Body of pancreas (tissue), 4 donors: ENCODE measurements around the gene MAP4K5. TPM values are rescaled to one million over a fixed set of nuclear protein-coding genes. Genes with fewer than 3 reads are reported as not detected.

Experiments
- ATAC-seq: fragments of 150-250 bp; one replicate; pipeline ENCODE4 v1.9.1; 2016
- DNase-seq, 4 donors: peaks; one replicate each; pipeline ENCODE4 v3.0.0-alpha.2; 2019
- H3K27ac ChIP-seq, 4 donors: fragments of 200-600 bp; sonication (generic); 1 replicate in 3 of 4; 2 replicates in 1 of 4; pipeline versions ENCODE4 v1.5.1 to v1.6.1; 2016 to 2019; ENCODE audit warnings: mild to moderate bottlenecking in 1 of 4, mixed read lengths in 1 of 4, moderate library complexity in 1 of 4
- H3K27me3 ChIP-seq, 2 donors: fragments of 200-600 bp; sonication (generic); one replicate each; pipeline ENCODE4 v1.6.0; 2016; ENCODE audit warnings: mild to moderate bottlenecking in 1 of 2
- H3K36me3 ChIP-seq, 2 donors: fragments of 200-600 bp; sonication (generic); replicated peaks in 1 of 2; 2 replicates each; pipeline ENCODE4 v1.5.1; 2016; ENCODE audit warnings: low read depth in 2 of 2; ENCODE audit not compliant: insufficient read depth in 1 of 2
- H3K4me1 ChIP-seq: fragments of 200-600 bp; sonication (generic); one replicate; pipeline ENCODE4 v1.6.0; 2016
- H3K4me3 ChIP-seq, 2 donors: fragments of 200-600 bp; sonication (generic); 1 replicate in 1 of 2; 2 replicates in 1 of 2; pipeline ENCODE4 v1.5.1; 2016 to 2019
- H3K9me3 ChIP-seq, 3 donors: fragments of 200-600 bp; sonication (generic); 1 replicate in 2 of 3; 2 replicates in 1 of 3; pipeline ENCODE4 v1.5.1; 2016
- POLR2A ChIP-seq, 3 donors: fragments of 450-650 bp; IDR thresholded peaks; one replicate each; pipeline ENCODE4 v1.6.1; 2016; ENCODE audit warnings: antibody characterized with exemption in 3 of 3, mild to moderate bottlenecking in 2 of 3
- WGBS, 2 donors: methylation state at CpG; one replicate each; pipeline ENCODE4 v1.1.5; 2017; 5-methylcytosine and 5-hydroxymethylcytosine counted together
- intact Hi-C: fragments of 100-400 bp; cut with DNase I; formaldehyde crosslinking; loops from one replicate; pipeline ENCODE4 v1.15.1; 2023
- total RNA-seq, 2 donors: library from RNA; depleted of rRNA; stranded (reverse); fragments of >200 nt; gene quantifications; one replicate each; pipeline ENCODE4 v1.1.0, GENCODE V29; 2016
- TF ChIP-seq, protein P1 (sequence below), 7 experiments: fragments of 450-650 bp in 4 of 7; fragments of 200-600 bp in 3 of 7; sonication (generic) in 3 of 7; IDR thresholded peaks; one replicate each; pipeline ENCODE4 v1.5.1; 2016 to 2019; ENCODE audit warnings: antibody characterized with exemption in 7 of 7

MAP4K5 gene
- total RNA-seq, 2 donors from 2014 or later: 111 to 159 TPM

DNA sequence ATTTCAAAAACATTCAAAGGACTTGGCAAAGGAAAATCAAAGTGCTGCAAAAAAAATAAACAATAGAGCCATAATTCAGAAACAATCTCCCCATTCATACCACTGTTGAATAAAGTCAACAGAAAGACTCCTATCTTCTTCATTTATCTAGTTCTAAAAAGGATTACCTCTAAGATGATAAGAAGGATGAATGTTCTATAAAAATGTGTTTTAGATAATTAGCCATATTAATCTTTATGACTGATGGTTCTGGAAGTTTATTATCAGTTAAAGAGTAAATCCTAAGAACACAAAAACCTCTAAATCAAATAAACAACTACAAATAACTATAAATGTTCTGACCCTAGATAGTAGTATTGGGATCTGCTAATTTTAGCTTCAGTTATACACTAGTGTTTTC, 97.8 kb downstream of the MAP4K5 start:
- Histone ChIP-seq H3K27ac (no peak overlapping the region), H3K4me1 (no peaks in the 10 kb centered on the region), H3K4me3 (no peak overlapping the region), H3K36me3 (peaks cover 4 to 7% of the 10 kb centered on the region in 2 donors), H3K27me3 (no peaks in the 10 kb centered on the region), H3K9me3 (no peaks in the 10 kb centered on the region)
- intact Hi-C loops: no loop called here
- no peak for DNase-seq
- no peak for TF ChIP-seq POLR2A (IDR thresholded peaks at IDR 0.05)
- TF ChIP-seq, protein P1, sequence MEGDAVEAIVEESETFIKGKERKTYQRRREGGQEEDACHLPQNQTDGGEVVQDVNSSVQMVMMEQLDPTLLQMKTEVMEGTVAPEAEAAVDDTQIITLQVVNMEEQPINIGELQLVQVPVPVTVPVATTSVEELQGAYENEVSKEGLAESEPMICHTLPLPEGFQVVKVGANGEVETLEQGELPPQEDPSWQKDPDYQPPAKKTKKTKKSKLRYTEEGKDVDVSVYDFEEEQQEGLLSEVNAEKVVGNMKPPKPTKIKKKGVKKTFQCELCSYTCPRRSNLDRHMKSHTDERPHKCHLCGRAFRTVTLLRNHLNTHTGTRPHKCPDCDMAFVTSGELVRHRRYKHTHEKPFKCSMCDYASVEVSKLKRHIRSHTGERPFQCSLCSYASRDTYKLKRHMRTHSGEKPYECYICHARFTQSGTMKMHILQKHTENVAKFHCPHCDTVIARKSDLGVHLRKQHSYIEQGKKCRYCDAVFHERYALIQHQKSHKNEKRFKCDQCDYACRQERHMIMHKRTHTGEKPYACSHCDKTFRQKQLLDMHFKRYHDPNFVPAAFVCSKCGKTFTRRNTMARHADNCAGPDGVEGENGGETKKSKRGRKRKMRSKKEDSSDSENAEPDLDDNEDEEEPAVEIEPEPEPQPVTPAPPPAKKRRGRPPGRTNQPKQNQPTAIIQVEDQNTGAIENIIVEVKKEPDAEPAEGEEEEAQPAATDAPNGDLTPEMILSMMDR (IDR thresholded peaks at IDR 0.05): no peak
- no peak for ATAC-seq

DNA sequence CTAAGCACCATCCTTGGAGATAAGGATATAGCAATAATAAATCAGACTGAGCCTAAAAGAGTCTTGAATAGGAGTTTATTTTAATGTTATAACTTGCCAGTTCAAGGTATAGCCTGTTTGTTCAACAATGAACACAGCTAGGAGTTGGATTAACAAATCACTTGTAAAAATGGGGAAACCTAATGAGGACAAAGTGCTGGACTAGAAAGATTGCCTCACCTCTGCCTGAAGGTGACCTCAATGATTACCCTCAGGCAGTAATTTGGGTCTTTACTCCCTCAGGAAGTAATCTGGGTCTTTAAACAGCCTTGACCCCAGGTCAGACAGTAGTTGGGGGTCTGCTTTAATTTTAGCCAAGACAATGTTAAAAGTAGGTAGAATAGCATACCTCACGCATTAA, 100.2 kb downstream of the MAP4K5 start:
- Histone ChIP-seq H3K36me3 (peaks cover 0 to 6% of the 10 kb centered on the region in 2 donors), H3K9me3 (no peaks in the 10 kb centered on the region), H3K4me1 (no peaks in the 10 kb centered on the region), H3K4me3 (no peak overlapping the region), H3K27me3 (no peaks in the 10 kb centered on the region), H3K27ac (no peak overlapping the region)
- intact Hi-C loops: no loop called here
- DNase-seq (no peak), ATAC-seq (no peak)
- no peak for TF ChIP-seq POLR2A (IDR thresholded peaks at IDR 0.05)
- TF ChIP-seq, protein P1 (IDR thresholded peaks at IDR 0.05): no peak
- 100% methylated on average over 1 of the region's 1 CpG for WGBS, 2 donors

DNA sequence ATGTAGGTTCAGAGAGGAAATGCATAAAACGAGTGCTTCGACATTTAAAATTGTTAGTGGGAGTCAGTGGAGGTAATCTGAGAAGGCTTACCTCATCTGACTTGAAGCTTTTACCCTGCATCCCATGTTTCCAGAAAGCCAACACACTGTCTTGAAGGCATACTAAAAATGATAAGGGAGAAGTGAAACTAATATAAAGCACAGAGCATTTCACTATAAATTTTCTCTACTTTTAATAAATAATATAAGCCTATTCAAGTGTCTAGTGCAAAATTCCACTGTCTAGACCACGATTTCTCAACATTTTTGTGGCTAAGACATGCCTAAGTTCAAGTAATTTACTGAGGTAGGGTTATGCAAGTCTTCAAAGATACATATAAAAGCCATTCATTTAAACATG, 106.6 kb downstream of the MAP4K5 start:
- ATAC-seq: no peak
- Histone ChIP-seq H3K36me3 (peaks cover 3 to 7% of the 10 kb centered on the region in 2 donors), H3K27me3 (no peaks in the 10 kb centered on the region), H3K4me1 (no peaks in the 10 kb centered on the region), H3K9me3 (no peaks in the 10 kb centered on the region), H3K27ac (no peak overlapping the region), H3K4me3 (no peak overlapping the region)
- no peak for DNase-seq
- TF ChIP-seq, protein P1 (IDR thresholded peaks at IDR 0.05): no peak
- TF ChIP-seq POLR2A (IDR thresholded peaks at IDR 0.05): no peak
- 89% methylated on average over 3 of the region's 3 CpGs for WGBS, 2 donors
- intact Hi-C loops: no loop called here

DNA sequence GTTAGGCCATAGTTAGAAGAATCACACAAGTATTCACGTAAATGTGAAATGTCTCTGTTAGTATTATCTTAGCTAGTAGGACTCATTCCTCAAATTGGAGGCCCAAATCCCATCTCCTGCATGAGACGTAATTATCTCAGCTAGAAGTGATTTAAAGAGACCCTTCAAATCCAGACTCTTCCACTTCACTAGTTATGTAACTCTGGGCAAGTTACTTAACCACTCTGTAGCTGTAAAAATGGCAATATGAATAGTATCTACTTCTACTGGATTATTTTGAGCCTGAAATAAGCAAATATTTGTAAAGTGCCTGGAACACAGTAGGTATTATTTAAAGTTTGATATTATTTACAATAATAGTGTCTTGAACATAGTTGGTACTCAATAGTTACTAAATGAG, 107.3 kb downstream of the MAP4K5 start:
- no peaks in the 10 kb centered on the region for H3K4me1 ChIP-seq
- ATAC-seq (no peak), DNase-seq (no peak)
- no peak overlapping the region for H3K4me3 ChIP-seq
- H3K9me3 ChIP-seq: no peaks in the 10 kb centered on the region
- 84 to 90% methylated on average over 2 of the region's 2 CpGs for WGBS, 2 donors
- H3K27ac ChIP-seq: no peak overlapping the region
- no peaks in the 10 kb centered on the region for H3K27me3 ChIP-seq
- intact Hi-C loops: no loop called here
- no peak for TF ChIP-seq POLR2A (IDR thresholded peaks at IDR 0.05)
- TF ChIP-seq, protein P1 (IDR thresholded peaks at IDR 0.05): no peak
- H3K36me3 ChIP-seq: peaks cover 3 to 7% of the 10 kb centered on the region in 2 donors

DNA sequence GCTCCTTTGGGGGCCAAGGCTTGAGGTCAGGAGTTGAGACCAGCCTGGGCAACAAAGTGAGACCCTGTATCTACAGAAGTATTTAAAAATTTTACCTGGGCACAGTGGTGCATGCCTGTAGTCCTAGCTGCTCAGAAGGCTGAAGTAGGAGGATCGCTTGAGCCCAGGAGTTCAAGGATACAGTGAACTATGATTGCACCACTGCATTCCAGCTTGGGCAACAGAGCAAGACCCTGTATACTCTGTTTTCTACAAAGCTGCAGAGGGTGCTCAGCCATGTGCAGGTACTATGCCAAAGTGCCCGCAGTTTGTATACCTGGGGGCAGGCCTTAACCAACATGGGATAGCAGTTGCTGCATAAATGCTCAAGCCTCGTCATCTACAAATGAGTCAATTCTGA, 108.8 kb downstream of the MAP4K5 start:
- no peaks in the 10 kb centered on the region for H3K27me3 ChIP-seq
- no peak overlapping the region for H3K4me3 ChIP-seq
- no peak for ATAC-seq
- no peaks in the 10 kb centered on the region for H3K4me1 ChIP-seq
- no peak for DNase-seq
- no peaks in the 10 kb centered on the region for H3K9me3 ChIP-seq
- WGBS, 2 donors: 94 to 100% methylated on average over 3 of the region's 3 CpGs
- no peak for TF ChIP-seq POLR2A (IDR thresholded peaks at IDR 0.05)
- TF ChIP-seq, protein P1 (IDR thresholded peaks at IDR 0.05): no peak
- intact Hi-C loops: no loop called here
- H3K36me3 ChIP-seq: peaks cover 3 to 7% of the 10 kb centered on the region in 2 donors
- H3K27ac ChIP-seq: no peak overlapping the region
